T-helper 1 cell (primary cell): ENCODE data around the gene NTM.
"Not testable (repeated sequence)": the region's sequence is repeated elsewhere in the genome, so short reads cannot be mapped to it uniquely, and the experiment has no call there.

Source experiments
- DNase-seq, 5 donors: peaks; one replicate each; pipeline ENCODE4 v3.0.0-alpha.2; 2012 to 2020

Gene NTM

DNA sequence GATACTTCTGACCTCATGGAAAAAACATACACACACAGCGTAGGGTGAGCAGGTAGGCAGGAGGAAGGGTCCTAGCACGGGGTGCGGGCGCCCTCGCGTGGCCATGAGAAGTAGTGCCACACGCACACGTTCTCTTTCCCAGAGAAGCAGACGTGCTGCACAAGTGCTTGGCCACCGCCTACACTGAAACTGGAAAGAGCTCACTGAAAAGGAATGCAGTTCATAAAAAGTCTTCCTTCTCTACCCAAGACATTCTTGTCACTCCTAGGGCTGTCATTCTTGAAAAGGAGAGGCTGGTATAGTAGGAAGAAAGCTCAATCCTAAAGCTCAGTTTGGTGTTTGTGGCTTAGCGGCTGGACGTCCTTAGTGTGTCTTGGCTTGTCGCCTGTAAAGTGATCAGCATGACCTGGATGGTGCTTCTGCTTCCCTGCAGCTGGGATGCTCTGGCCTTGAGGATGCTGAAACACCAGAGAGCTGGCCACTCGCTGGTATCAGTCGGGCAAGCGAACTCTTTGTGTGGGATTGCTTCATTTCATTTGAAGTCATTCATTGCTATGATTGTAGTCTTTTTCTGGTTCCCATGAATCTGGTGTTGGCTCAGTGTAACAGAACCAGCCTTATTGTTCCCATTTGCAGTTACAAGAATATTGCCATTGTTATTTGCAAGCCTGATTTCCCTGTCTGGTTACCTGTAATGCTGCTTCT is 303.8 kb downstream of the NTM start:
- DNase-seq, result peak in 1 of 5 donors; percentile 25

DNA sequence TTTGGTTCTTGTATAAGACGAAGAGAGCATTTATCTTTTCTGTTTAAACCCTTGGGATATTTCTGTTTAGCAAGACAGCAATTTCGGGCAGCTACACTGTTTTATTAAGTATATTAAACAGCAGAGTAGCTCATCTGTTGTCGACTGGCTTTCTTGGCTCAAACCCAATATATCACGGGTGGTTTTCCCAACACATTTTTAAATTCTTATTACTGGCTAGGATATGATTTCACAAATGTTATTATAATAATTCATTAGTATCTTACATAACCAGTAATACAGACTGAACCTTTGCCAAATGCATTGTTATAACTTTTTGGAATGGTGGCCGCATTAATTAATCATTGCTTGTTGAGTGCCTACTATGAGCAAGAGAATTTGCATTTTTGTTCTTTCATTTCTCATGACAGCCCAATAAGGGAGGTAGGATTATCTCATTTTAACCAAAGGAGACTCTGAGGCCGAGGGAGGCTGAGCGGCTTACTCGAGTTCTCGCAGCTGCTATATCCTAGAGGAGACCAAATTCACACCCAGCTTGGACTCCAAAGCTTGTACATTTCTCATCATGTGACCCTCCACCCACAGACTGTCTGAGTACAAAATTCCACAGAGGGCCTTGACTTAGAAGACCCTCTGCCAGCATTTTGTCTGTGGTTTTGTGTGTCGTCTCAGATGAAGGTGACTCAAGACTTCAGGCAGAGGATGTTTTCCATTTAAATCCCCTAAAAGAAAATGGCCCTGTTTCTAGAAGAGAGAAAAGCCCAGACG is 304.9 kb downstream of the NTM start:
- no peak for DNase-seq

DNA sequence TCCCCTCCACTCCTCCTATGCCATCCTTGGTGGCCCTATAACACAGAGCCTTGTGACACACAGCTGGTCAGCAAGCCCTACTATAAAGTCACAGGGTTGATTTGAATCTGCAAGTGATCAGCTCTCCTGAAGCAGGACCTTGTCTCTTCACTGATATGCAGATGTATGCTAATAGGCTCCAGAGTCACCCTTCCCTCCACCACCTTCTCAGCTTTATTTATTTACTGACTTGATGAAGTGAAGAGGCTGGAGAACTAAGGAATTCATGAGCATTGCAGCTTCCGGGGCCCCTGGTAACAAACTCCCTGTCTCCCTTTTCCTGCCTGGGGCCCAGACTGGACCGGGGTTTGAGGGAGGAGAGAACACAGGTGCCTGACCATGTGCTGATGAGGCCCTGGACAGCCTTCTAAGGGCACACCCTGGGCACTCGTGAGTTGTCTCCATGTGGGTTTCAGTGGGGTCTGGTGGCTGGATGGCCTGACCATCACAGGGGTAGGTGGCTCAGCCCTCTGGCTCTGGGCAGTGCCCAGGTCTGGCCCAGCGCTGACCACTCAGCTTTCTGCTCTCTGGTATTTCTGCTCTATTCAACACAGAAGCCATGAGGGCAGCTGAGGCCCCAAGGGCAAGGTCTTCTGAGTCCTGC is 307.5 kb downstream of the NTM start:
- DNase-seq, result no peak

DNA sequence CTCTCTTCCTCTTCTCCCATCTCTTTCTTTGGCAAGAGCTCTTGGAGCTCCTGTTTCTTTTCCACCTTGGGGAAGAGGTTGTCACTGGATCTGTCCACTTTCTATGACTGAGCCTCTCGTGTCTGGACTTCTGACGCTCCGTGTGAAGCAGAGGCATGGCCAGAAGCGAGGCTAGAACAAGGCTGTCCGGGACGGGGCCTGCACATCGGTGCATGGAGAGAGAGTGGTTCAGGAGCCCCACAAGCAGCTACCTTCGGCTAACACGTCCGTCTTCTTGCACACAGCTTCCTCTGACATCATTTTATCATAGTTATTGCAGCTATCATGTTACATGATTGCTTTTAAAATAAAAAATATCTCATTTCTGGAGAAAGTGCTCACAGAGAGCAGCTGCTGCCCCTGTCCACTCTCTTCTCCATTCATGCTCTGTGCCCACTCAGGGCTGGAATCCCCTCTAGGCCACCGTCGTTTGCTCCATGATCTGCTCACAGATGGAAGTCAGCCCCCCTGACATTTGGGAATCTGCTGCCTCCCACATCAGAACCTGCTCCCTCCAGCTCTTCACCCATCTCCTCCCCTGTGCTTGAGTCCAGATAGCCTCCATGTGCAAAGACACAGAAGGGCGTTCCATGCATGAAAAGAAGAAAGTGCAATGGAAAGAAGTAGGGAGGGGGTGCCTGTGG is 308.4 kb downstream of the NTM start:
- DNase-seq, result no peak

DNA sequence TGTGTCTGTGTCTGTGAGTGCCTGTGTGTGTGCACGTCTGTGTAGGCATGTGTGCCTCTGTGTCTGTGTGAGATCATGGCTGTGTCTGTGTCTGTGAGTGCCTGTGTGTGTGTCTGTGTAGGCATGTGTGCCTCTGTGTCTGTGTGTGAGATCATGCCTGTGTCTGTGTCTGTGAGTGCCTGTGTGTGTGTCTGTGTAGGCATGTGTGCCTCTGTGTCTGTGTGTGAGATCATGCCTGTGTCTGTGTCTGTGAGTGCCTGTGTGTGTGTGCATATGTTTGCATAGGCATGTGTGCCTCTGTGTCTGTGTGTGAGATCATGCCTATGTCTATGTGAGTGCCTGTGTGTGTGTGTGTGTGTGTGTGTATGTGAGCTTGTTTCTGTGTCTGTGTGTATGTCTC is 310.0 kb downstream of the NTM start:
- not testable (repeated sequence) for DNase-seq

DNA sequence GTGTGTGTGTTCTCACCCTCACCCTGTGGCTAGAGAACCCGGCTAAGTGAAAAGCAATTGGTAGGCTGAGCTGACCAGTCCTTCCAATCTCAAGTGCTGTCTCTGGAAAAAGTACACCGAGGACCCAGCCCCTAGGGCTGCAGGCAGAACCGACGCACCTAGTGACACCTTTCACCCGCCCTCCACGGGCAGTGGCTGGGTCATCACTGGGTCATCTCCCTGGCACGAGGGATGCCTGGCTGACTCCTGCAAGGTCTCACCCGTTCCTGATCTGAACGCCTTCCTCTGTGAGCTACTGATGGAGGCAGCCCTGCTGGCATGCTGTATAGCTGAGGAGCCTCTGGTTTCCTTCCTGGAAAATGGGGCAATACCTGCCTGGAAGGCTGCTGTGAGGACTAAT is 311.5 kb downstream of the NTM start:
- DNase-seq, result no peak

DNA sequence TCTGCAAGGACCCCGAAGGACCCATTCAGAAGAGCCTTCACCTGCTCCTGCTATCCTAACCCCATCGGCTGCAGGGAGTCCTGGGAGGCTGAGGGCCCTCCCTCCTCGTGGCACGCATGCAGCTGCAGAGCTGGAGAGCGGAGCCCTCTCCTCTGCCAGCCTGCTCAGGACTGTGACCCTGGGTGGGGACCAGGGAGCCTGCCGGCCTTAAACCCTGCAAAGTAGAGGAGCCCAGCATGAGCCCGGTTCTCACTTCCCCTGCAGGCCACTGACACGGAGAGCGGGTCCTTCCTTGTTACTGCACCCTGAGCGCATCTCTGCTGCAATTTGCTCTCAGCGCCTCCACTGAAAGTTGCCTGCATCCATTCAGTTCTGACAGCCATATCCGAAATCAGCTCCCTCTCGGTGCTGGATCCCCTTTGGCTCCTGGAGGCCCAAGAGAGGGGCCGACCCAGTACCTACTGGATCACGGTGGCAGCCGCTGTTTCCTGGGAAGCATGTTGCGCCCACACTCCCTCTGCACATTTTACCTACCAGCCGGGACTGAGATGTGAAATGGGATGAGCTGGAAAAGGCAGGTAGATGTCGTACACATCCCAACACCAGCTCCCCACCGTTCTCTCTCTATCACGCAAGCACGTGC is 312.1 kb downstream of the NTM start:
- no peak for DNase-seq

DNA sequence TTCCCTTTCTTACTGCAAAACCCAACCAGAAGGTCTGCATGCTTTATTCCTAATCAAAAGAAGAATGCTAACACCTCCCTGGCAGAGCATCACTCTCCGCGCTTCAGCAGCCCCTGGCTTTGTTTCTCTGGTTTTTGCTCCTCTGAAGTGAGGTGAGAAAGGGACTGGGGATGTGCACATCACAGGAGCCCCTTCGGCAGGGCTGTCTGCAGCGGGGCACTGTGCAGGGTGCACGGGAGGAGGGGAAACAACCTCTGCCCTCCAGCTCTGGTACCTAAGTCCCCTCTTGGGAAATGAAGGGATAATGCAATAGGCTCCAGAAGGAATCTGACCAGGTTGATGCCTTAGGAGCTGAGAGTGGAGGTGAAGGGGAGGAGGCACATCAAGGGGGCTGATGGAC is 312.7 kb downstream of the NTM start:
- no peak for DNase-seq

DNA sequence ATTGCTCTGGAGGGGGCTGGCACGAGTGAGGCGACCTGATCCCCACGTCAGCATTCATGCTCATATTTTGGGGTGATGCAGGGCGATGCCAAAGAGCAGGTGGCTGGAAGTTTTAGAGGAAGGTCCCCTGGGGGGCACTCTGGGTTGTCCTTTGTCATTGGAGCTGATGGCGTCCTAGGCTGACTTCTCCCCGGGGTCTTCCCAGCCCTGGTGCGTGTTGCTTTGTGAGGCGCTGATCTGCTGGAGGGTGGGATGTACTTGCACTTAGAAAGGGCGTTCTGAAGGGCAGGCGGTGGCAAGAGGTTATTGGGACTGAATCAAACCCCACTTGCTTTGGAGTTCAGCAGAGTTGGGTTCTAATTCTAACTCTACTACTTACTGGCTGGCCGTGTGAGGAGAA is 313.3 kb downstream of the NTM start:
- no peak for DNase-seq

DNA sequence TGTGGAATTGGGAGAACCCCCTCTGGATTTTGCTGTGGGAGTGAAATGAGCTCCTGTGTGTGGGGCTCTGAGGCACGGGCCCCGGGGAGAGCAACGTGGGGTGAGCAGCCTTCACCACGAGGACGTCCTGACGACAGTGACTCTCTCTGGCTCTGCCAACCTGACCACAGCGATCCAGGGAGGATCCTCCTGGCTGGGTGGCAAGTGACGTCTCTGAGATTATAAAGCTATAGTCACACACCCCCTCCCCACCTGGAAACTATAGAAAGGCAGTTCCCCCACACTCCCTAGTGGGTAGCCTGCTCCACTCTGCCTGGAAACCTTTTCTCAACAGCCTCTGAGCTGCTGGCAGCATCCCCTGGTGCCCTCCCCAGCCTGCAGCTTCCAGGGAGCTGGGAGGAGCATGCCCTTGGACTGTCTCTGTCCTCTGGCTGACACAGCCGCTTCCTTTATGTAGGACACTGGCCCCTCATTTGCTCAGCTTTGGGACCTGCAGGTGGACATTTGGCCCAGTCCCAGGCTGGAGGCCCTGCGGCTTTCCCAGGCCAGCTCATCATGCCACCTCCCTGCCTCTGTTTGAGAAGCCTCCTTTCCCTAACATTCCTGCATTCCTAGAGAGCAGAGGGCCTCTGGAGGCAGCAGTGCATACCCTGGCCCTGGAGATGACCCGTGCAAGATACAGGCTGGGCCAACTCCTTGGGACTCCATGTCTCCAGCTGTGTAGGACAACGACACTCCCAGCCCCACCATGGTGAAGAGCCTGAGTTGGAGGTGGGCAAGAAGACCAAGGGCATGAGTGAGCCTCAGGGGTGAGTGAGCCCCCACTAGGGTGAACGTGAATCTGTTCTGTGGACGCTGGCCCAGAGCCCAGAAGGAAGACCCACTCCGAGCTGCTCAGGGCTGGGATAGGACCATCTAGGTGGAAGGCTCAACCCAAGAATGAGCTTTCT is 314.0 kb downstream of the NTM start:
- no peak for DNase-seq

DNA sequence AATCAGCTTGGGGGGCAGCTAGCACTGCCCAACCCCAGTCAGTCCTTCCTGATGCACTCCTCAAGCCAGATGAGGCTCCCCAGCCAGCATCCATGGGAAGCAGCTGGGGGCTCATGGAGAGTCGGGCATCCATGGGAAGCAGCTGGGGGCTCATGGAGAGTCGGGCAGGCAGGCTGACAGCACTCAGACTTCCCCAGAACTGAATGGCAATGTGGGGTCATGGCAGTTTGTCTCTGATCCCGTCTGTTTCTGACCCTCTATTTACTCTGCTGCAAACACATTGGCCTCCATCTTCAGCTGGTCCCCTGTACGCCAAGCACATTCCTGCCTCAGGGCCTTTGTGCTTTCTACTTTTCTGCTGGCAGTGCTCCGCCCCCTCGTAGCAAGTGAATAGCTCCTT is 314.8 kb downstream of the NTM start:
- no peak for DNase-seq

DNA sequence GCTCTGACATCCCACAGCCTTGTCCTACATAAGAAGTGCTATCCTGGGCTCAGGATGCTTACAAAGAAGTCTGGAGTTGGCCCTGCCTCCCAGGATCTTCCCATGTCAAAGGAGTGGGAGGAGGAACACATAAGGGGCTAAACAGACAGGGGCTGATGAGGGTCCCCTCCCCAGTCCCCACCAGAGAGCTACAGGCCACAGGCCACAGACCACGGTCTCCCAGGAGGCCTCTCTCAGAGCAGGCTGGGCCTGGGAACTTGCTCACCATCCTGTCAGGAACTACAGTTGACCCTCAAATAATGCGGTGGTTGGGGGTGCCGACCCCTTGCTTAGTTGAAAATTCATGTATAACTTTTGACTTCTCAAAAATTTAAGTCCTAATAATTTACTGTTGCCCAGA is 315.5 kb downstream of the NTM start:
- DNase-seq, result no peak

DNA sequence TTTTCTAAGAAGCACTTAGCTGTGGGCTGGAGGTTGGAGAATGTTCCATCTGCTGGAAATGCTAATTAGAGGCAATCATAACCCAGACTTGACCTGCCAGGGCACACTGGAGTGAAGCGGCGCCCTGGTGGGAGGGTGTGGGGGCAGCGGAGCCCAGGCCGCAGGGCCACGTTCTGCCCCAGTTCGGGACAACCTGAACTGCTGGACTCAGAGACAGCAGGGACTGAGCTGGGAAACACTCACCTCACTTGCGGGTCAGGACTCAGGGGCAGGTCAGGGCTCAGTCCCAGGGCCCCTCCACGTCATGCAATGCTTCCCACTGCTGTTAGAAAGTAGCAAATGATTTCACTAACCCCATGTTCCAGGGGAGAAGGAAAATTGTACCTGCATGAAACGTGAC is 316.4 kb downstream of the NTM start:
- no peak for DNase-seq

DNA sequence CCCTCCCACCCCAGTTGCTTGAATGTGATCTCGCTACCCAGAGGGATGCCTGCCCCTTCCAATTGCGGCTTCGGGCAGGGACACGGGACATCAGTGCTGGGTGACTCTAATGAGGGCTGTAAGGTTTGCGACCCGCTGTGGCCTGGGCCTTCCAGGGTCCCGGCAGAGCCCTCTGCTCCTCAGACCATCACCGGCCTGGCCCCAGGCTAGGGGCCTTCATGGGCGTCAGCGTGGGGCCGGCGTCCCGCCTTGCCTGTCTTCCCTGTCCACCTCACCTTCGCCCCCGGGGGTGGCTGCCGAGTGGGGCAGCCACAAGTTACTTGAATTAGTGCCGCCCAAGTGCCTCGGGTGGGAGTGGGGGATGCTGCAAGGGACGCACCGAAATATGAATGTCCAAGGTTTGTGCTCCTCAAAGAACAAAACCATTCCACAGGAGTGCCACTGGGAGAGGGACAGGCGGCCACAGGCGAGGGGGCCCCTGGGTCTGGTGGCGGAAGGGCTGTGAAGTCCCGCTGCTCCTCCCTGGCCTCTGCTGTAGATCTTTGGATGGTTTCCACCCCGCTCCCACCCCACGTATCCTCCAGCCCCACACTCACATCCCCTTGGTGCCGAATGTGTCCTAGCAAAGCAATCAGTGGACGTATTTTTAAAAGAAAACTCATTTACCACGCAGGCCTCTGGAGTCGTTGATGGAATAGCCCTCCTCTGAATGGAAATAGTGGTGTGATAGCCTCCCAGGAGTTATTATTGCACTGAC is 317.1 kb downstream of the NTM start:
- no peak for DNase-seq

DNA sequence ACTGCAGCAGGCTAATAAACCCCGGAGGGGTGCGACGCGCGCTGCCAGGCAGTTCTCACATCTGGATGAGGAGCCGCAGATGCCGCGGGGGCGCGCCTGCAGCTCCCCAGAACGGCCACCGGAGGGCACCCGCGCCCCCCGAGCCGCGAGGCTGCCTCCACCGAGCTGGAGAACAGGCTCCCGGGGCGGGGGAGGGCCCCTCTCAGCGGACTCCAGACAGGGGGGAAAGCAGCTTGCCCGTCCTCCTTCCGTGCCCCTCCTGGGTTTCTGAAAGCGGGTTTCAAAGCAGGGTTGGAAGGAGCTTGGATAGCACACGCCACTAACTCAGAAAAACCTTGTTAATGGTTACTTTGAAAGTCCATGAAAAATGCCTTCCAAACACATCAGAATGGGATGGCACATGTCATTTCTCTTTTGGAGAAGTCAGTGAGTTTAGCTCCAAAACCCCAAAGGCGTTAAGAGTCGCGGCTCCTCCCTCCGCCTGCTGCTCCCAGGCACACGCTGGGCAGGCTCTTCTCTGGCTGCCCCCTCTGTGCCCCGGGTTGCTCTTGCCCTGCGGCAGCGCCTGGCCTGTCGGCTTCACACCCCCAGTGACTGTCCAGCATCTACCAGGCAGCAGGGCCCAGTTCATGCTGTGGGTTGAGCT is 317.8 kb downstream of the NTM start:
- peak in 1 of 5 donors; percentile 22 for DNase-seq

DNA sequence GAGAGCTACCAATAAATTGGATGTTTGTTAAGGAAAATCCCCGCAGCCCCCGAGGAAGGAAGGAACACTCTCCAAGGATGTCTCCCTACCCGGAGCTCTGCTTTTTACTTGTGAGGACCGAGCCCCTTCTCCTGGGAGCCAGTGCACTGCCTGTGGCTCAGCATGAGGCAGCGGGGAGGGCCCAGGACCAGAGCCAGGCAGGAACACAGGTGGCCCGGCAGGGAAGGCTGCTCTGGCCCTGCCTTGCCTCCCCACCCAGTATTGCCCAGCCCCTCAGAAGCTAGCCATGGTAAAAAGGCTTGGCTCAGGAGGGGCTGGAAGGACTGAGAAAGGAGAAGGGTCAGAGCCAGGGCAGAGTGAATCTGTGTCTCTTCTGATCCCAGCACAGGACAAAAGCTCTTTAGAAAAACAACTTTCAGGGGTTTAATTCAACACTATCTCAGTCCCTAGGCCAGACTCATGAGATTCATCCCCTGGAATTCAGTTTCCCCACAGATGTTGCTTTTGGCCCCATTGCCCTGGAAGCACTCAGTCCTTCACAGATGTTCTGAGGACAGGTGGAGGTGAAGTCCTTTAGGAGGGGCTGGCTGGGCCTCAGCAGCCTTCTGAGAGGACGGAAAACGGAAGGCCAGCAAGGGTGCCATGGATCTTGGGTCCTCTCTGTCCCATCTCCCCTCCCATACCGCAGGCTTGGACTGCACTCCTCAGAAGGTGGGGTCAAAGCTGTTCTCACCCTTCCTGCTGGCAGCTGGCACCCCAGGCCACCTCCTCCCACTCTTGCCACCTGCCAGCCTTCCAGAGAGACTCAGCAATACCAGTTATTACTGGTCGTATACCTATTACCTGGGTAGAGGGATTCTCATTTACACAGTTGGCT is 318.9 kb downstream of the NTM start:
- no peak for DNase-seq

DNA sequence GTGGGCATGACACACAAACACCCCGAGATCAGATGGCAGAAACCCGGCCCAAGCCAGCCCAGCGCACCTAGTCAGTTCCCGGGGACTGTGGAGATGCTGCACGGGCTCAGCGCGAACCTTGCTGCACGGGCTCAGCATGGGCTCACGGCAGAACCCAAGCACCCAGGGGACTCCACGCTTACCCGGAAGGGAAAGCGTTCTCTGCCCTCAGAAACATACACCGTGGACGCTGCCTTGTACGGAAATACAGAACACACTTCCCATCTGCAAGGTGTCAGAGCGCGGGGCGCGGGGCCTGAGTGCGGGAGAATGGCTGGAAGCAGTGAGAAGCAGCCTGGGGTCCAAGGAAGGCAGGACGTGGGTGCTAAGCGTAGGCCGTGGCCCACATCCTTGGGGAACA is 319.9 kb downstream of the NTM start:
- DNase-seq, result no peak

DNA sequence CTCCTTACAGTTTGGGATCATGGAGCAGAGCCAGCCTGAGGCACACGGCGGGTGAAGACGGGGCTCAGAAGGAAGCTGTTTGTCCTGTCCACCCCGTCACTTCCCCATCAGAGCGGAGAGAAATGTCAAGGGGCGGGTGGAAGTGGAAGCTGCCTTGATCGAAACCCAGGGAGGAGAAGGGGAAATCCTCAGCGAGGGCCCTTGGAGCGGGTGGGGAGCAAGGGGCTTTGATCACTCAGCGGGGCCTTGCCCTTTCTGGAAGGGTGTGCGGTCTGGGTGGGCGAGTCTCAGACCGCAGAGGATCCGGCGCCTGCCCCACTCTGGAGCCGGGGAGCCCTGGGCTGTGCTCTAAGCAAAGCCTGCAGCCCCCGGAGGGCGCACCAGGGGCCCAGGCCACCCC is 320.4 kb downstream of the NTM start:
- DNase-seq, result no peak
